GM21515 (cell line): ENCODE measurements around the gene FCER1G.
"Not testable (repeated sequence)": the region's sequence is repeated elsewhere in the genome, so short reads cannot be mapped to it uniquely, and the experiment has no call there.

Experiments used
- ATAC-seq: cut with Tn5 transposase; IDR thresholded peaks from one replicate; pipeline ENCODE4 v1.9.1; 2021; ENCODE audit not compliant: unreplicated experiment

Gene FCER1G

GRCh38 chr1:161227196-161227871 lies 12.2 kb downstream of the FCER1G start:
- no peak for ATAC-seq

- ATAC-seq, result no peak
These were observed 12.9 kb downstream of the FCER1G start for GRCh38 chr1:161228032-161228431.

GRCh38 chr1:161229896-161230295 lies 14.8 kb downstream of the FCER1G start:
- ATAC-seq, result no peak

- no peak for ATAC-seq
These were observed 15.7 kb downstream of the FCER1G start for GRCh38 chr1:161230762-161231161.

- ATAC-seq, result no peak
These were observed 18.0 kb downstream of the FCER1G start for GRCh38 chr1:161233102-161233501.

GRCh38 chr1:161235957-161236775 lies 21.1 kb downstream of the FCER1G start:
- ATAC-seq, result no peak

GRCh38 chr1:161238039-161238473 lies 23.0 kb downstream of the FCER1G start, which contains the start of gene NR1I3:
NR1I3 (minus strand) TSS chr1:161238203; CDS start chr1:161236565, 1,638 bp downstream.
- no peak for ATAC-seq

GRCh38 chr1:161241682-161242081 lies 26.6 kb downstream of the FCER1G start:
- no peak for ATAC-seq

- no peak for ATAC-seq
These were observed 27.2 kb downstream of the FCER1G start for GRCh38 chr1:161242313-161242712.

- ATAC-seq, result no peak
These were observed 29.8 kb downstream of the FCER1G start for GRCh38 chr1:161244888-161245287.

GRCh38 chr1:161250100-161250499 lies 35.0 kb downstream of the FCER1G start:
- not testable (repeated sequence) for ATAC-seq

- ATAC-seq, result no peak
These were observed 35.7 kb downstream of the FCER1G start for GRCh38 chr1:161250829-161251228.

GRCh38 chr1:161251579-161251978 lies 36.5 kb downstream of the FCER1G start:
- no peak for ATAC-seq

- ATAC-seq, result not testable (repeated sequence)
These were observed 40.2 kb downstream of the FCER1G start for GRCh38 chr1:161255302-161255701.

- ATAC-seq, result not testable (repeated sequence)
These were observed 40.9 kb downstream of the FCER1G start for GRCh38 chr1:161255955-161256520.

- ATAC-seq, result not testable (repeated sequence)
These were observed 42.0 kb downstream of the FCER1G start for GRCh38 chr1:161257109-161257508.

- ATAC-seq, result no peak
These were observed 43.6 kb downstream of the FCER1G start, which contains the start of gene PCP4L1 for GRCh38 chr1:161258439-161259344. PCP4L1 (plus strand) TSS chr1:161258745; CDS start chr1:161258975, 230 bp downstream.

GRCh38 chr1:161259345-161259702 lies 44.2 kb downstream of the FCER1G start:
- ATAC-seq, result no peak

GRCh38 chr1:161259765-161260164 lies 44.7 kb downstream of the FCER1G start:
- ATAC-seq, result no peak

GRCh38 chr1:161260376-161261260 lies 45.5 kb downstream of the FCER1G start:
- ATAC-seq, result no peak
